HG03460 (cell line): ENCODE measurements around the gene PSMD1.
"Not testable (repeated sequence)": the region's sequence is repeated elsewhere in the genome, so short reads cannot be mapped to it uniquely, and the experiment has no call there.

Experiments used
- ATAC-seq: cut with Tn5 transposase; IDR thresholded peaks from one replicate; pipeline ENCODE4 v1.9.1; 2021; ENCODE audit not compliant: unreplicated experiment

Gene PSMD1

DNA sequence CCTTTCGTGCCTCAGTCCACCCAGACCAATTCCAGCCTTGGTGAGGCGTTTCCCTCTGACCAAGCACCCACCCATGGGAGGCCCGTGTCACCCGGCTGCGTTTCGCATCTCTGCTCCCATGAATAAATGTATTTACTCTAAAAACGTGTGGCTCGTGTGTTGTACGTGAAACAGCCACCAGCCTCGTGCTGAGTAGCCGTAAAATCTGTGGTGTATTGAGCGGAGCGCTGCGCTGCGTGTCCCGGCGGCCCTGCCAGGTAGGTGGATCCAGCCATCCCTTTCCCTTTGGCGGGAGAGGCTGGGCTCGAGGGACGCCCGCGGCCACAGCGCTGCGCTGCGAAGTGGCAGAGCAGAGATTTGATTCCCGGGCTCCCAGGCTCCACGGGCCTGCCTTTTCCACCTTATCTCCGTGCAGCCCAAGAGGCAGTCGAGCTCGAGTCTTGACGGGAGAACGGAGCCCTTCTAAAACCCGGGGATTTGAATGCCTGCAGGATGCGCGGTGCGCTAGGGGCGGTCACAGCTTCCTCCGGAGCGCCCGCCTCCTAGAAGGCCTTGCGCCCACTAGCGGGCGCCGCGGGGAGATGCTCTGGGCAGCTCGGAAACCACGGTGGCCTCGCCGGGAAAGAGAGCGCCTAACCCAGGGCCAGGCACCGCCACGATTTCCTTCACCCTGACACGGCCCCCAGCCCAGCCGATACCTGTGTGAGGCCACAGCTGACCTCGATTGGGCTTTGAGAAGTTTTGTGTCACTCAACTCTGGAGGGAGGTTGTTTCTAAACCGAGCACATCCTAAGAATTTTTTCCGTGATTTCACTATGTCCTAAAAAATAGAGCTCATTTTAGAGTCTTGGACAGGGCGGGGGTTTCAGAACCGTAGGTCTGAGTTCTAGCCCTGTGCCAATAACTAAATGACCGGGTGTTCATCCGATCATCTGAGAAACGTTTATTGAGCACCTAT is 3.9 kb upstream of the PSMD1 start:
- ATAC-seq, result peak; percentile 58

GRCh38 chr2:231053846-231054245 is 2.8 kb upstream of the PSMD1 start:
- no peak for ATAC-seq

GRCh38 chr2:231057590-231057989 is 923 bp downstream of the PSMD1 start:
- no peak for ATAC-seq

- no peak for ATAC-seq
Measured at GRCh38 chr2:231058761-231059550, 2.3 kb downstream of the PSMD1 start.

GRCh38 chr2:231059756-231060155 is 3.1 kb downstream of the PSMD1 start:
- ATAC-seq, result no peak

- ATAC-seq, result no peak
Measured at GRCh38 chr2:231062776-231063175, 6.1 kb downstream of the PSMD1 start.

GRCh38 chr2:231063347-231063746 is 6.7 kb downstream of the PSMD1 start:
- ATAC-seq, result no peak

GRCh38 chr2:231065966-231066365 is 9.3 kb downstream of the PSMD1 start:
- ATAC-seq, result no peak

DNA sequence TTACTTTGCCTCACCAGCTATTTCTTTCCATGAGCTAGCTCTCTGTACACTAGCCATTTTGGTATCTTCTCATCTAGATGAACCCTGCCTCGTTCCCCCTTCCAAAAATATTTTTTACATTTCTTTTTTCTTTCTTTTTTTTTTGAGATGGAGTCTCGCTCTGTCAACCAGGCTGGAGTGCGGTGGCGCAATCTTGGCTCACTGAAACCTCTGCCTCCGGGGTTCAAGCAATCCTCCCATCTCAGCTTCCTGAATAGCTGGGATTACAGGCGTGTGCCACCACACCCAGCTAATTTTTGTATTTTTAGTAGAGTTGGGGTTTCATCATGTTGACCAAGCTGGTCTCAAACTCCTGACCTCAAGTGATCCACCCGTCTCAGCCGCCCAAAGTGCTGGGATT is 10.9 kb downstream of the PSMD1 start:
- not testable (repeated sequence) for ATAC-seq

- ATAC-seq, result no peak
Measured at GRCh38 chr2:231068525-231069222, 12.0 kb downstream of the PSMD1 start.

- no peak for ATAC-seq
Measured at GRCh38 chr2:231069379-231070054, 12.8 kb downstream of the PSMD1 start.

- no peak for ATAC-seq
Measured at GRCh38 chr2:231084565-231084964, 27.9 kb downstream of the PSMD1 start.

GRCh38 chr2:231088754-231089153 is 32.1 kb downstream of the PSMD1 start:
- no peak for ATAC-seq

DNA sequence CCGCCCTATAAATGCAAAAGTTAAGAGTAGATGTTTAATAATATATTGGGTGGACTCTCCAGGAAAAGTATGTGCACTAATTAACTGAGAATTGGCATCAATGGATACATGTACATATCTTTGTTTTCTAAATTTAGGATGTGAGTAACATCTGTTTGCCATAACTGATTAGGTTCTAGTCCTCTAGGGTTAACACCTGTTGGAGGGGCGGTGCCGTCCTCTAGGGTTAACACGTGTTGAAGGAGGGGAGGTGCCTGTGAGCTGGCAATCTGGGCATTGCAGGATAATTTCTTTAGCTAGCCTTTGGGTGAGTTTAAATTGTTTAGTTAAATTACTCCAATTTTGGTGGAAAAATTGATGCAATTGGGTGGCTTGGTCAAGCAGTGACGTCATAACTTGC is 37.3 kb downstream of the PSMD1 start:
- no peak for ATAC-seq

GRCh38 chr2:231094736-231095346 is 38.2 kb downstream of the PSMD1 start:
- ATAC-seq, result no peak

DNA sequence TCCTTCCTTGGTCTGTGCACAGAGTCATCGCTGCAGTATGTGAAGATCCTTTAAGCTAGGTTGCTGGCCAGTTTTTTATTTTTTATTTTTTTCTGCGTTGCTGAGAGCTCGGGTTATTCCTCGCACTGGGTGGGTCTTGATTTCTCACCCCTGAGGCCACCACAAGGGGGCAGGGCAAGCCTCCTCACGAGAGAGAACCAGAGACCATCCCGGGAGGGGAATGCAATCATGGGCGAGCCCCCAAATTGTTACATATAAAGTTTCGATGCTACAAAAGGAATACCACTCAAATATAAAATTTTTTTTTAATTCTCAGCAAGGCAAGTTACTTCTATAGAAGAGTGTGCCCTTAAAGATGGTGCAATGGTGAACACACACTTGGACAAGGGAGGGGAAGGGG is 43.3 kb downstream of the PSMD1 start:
- no peak for ATAC-seq

- ATAC-seq, result not testable (repeated sequence)
Measured at GRCh38 chr2:231100321-231100720, 43.7 kb downstream of the PSMD1 start.

GRCh38 chr2:231100990-231101389 is 44.3 kb downstream of the PSMD1 start:
- ATAC-seq, result no peak

DNA sequence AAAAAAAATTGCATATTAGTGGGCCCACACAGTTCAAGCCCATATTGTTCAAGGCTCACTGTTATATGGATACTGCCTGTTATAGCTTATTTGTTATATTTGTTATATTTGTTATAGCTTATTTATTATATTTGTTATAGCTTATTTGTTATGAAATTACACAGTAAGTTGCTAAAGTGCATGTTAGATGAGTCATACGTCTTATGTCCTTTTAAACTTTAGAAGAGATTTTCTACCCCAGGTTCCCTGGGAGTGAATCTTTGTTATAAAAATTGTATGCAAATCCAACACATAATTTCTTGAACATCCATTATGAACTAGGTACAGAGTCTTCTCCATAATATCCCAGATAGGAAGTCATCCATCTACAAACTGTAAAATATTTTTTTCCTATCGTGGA is 46.1 kb downstream of the PSMD1 start:
- no peak for ATAC-seq

- peak; percentile 67 for ATAC-seq
Measured at GRCh38 chr2:231104115-231104713, 47.5 kb downstream of the PSMD1 start.
